ENCODE results near the gene DYSF.

- TF ChIP-seq CTCF (conservative IDR thresholded peaks at IDR 0.05; ENCODE audit: low read depth, low read length) (no peak), EZH2 (IDR thresholded peaks at IDR 0.05; ENCODE audit: borderline replicate concordance, low read depth, low read length, poor library complexity, severe bottlenecking) (no peak)
Measured at GRCh38 chr2:71564790-71565189, 111.4 kb downstream of the DYSF start.
